H1 (cell line): ENCODE measurements around the gene BMERB1. TPM values are rescaled to one million over a fixed set of nuclear protein-coding genes. Genes with fewer than 3 reads are reported as not detected.

Source experiments
- ATF3 ChIP-seq: IDR thresholded peaks from 2 replicates; pipeline ENCODE4 v1.6.1; 2011; ENCODE audit warnings: low read depth, mild to moderate bottlenecking, low read length; ENCODE audit not compliant: insufficient read depth
- CTCF ChIP-seq, 3 experiments: IDR thresholded peaks; 1 replicate in 2 of 3; 2 replicates in 1 of 3; pipeline versions ENCODE4 v1.5.1 to v1.6.1; 2011; ENCODE audit warnings: low read length in 3 of 3, mild to moderate bottlenecking in 3 of 3, inconsistent platforms in 2 of 3, low read depth in 1 of 3, moderate library complexity in 1 of 3; ENCODE audit not compliant: insufficient read depth in 1 of 3; ENCODE audit errors: control extremely low read depth in 1 of 3
- EZH2 ChIP-seq: fragments of 200-600 bp; sonication (generic); IDR thresholded peaks from 2 replicates; pipeline ENCODE4 v1.7.1; 2012; ENCODE audit warnings: low read depth, mild to moderate bottlenecking, moderate library complexity, low read length, inconsistent platforms; ENCODE audit not compliant: severe bottlenecking
- GTF2F1 ChIP-seq: IDR thresholded peaks from 2 replicates; pipeline ENCODE4 v1.6.1; 2012; ENCODE audit warnings: low read depth, low read length, improper control_type of control experiment, borderline replicate concordance
- TCF12 ChIP-seq: IDR thresholded peaks from 2 replicates; pipeline ENCODE4 v1.6.1; 2011; ENCODE audit warnings: low read depth, mild to moderate bottlenecking, low read length
- polyA plus RNA-seq, 7 experiments: library from polyadenylated mRNA; depleted of rRNA in 3 of 7; stranded (reverse) in 5 of 7; unstranded in 2 of 7; fragments of >200 nt in 5 of 7; fragments of 200-250 nt in 2 of 7; gene quantifications; 1 replicate in 5 of 7; 2 replicates in 1 of 7; 4 replicates in 1 of 7; pipeline versions ENCODE4 v1.2.1 to v1.2.3, GENCODE V29; 2011 to 2013; ENCODE audit warnings: missing spikeins in 2 of 7, mixed read lengths in 2 of 7
- total RNA-seq: library from RNA; stranded (reverse); fragmentation: NEBNext Ultra II Directional; extraction: Animal tissue kit (Norgen Biotek cat#: 25700); gene quantifications from 2 replicates; pipeline ENCODE4 v1.2.1, GENCODE V29; 2021
- TF ChIP-seq, protein P1 (sequence below): fragments of 300-600 bp; sonication (generic); IDR thresholded peaks from 2 replicates; pipeline ENCODE4 v1.7.1; 2012; ENCODE audit warnings: low read length, moderate library complexity, mild to moderate bottlenecking, inconsistent platforms; ENCODE audit not compliant: insufficient replicate concordance

Gene BMERB1
- total and polyA plus RNA-seq, 2 of the 8 experiments (the other 6 are each of a cell fraction or from before 2014, with no cell fraction given): 23.5 to 27.1 TPM

GRCh38 chr16:15482068-15482747 is 47.8 kb downstream of the BMERB1 start (continued):
- TF ChIP-seq, protein P1, sequence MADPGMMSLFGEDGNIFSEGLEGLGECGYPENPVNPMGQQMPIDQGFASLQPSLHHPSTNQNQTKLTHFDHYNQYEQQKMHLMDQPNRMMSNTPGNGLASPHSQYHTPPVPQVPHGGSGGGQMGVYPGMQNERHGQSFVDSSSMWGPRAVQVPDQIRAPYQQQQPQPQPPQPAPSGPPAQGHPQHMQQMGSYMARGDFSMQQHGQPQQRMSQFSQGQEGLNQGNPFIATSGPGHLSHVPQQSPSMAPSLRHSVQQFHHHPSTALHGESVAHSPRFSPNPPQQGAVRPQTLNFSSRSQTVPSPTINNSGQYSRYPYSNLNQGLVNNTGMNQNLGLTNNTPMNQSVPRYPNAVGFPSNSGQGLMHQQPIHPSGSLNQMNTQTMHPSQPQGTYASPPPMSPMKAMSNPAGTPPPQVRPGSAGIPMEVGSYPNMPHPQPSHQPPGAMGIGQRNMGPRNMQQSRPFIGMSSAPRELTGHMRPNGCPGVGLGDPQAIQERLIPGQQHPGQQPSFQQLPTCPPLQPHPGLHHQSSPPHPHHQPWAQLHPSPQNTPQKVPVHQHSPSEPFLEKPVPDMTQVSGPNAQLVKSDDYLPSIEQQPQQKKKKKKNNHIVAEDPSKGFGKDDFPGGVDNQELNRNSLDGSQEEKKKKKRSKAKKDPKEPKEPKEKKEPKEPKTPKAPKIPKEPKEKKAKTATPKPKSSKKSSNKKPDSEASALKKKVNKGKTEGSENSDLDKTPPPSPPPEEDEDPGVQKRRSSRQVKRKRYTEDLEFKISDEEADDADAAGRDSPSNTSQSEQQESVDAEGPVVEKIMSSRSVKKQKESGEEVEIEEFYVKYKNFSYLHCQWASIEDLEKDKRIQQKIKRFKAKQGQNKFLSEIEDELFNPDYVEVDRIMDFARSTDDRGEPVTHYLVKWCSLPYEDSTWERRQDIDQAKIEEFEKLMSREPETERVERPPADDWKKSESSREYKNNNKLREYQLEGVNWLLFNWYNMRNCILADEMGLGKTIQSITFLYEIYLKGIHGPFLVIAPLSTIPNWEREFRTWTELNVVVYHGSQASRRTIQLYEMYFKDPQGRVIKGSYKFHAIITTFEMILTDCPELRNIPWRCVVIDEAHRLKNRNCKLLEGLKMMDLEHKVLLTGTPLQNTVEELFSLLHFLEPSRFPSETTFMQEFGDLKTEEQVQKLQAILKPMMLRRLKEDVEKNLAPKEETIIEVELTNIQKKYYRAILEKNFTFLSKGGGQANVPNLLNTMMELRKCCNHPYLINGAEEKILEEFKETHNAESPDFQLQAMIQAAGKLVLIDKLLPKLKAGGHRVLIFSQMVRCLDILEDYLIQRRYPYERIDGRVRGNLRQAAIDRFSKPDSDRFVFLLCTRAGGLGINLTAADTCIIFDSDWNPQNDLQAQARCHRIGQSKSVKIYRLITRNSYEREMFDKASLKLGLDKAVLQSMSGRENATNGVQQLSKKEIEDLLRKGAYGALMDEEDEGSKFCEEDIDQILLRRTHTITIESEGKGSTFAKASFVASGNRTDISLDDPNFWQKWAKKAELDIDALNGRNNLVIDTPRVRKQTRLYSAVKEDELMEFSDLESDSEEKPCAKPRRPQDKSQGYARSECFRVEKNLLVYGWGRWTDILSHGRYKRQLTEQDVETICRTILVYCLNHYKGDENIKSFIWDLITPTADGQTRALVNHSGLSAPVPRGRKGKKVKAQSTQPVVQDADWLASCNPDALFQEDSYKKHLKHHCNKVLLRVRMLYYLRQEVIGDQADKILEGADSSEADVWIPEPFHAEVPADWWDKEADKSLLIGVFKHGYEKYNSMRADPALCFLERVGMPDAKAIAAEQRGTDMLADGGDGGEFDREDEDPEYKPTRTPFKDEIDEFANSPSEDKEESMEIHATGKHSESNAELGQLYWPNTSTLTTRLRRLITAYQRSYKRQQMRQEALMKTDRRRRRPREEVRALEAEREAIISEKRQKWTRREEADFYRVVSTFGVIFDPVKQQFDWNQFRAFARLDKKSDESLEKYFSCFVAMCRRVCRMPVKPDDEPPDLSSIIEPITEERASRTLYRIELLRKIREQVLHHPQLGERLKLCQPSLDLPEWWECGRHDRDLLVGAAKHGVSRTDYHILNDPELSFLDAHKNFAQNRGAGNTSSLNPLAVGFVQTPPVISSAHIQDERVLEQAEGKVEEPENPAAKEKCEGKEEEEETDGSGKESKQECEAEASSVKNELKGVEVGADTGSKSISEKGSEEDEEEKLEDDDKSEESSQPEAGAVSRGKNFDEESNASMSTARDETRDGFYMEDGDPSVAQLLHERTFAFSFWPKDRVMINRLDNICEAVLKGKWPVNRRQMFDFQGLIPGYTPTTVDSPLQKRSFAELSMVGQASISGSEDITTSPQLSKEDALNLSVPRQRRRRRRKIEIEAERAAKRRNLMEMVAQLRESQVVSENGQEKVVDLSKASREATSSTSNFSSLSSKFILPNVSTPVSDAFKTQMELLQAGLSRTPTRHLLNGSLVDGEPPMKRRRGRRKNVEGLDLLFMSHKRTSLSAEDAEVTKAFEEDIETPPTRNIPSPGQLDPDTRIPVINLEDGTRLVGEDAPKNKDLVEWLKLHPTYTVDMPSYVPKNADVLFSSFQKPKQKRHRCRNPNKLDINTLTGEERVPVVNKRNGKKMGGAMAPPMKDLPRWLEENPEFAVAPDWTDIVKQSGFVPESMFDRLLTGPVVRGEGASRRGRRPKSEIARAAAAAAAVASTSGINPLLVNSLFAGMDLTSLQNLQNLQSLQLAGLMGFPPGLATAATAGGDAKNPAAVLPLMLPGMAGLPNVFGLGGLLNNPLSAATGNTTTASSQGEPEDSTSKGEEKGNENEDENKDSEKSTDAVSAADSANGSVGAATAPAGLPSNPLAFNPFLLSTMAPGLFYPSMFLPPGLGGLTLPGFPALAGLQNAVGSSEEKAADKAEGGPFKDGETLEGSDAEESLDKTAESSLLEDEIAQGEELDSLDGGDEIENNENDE: no peak
- TF ChIP-seq EZH2 (no peak), GTF2F1 (no peak), ATF3 (no peak), TCF12 (no peak), CTCF (IDR thresholded peaks at IDR 0.05; ENCODE audit: control extremely low read depth in 1 of 3, insufficient read depth in 1 of 3, low read depth in 1 of 3, low read length in 3 of 3) (no peak)
